Panc1 (cell line): ENCODE measurements around the gene LINGO1. TPM values are rescaled to one million over a fixed set of nuclear protein-coding genes. Genes with fewer than 3 reads are reported as not detected.

Experiments
- ATAC-seq: fragments of 200-7000 bp; cut with Tn5 transposase; 2 replicates; pipeline ENCODE4 v1.9.1; 2020; ENCODE audit warnings: mild to moderate bottlenecking, moderate library complexity
- BruUV-seq: library from RNA; stranded (reverse); fragments of 400-500 nt; replicated peaks from 2 replicates; lab custom pipeline; 2021; lab: Mats Ljungman, UMichigan
- CTCF ChIA-PET: fragments of 300-600 bp; sonication (Branson Sonifier 250); formaldehyde crosslinking; loops from one replicate; lab custom pipeline; 2022; ENCODE audit warnings: antibody characterized with exemption; lab: Charles Lee
- POLR2A ChIA-PET: fragments of 300-600 bp; sonication (Branson Sonifier 250); formaldehyde crosslinking; loops from one replicate; lab custom pipeline; 2022; ENCODE audit warnings: antibody characterized with exemption; lab: Charles Lee
- DNase-seq: peaks from one replicate; pipeline ENCODE4 v3.0.0-alpha.2; 2010; ENCODE audit warnings: low read depth, low spot score
- H3K27ac ChIP-seq: 2 replicates; pipeline ENCODE4 v1.5.1; 2011; ENCODE audit warnings: mild to moderate bottlenecking, low read length, inconsistent platforms
- H3K27me3 ChIP-seq: fragments of 200-500 bp; sonication (Bioruptor generic); 2 replicates; pipeline ENCODE4 v1.6.0; 2014; ENCODE audit warnings: low read length, inconsistent platforms; ENCODE audit not compliant: control insufficient read depth, insufficient read depth
- H3K36me3 ChIP-seq: fragments of 200-500 bp; sonication (Bioruptor generic); 2 replicates; pipeline ENCODE4 v1.5.1; 2014; ENCODE audit warnings: inconsistent platforms, mild to moderate bottlenecking, low read length, moderate library complexity; ENCODE audit not compliant: control insufficient read depth, insufficient read depth
- H3K4me1 ChIP-seq: 2 replicates; pipeline ENCODE4 v1.5.1; 2011; ENCODE audit warnings: inconsistent platforms, mild to moderate bottlenecking, low read length, moderate library complexity; ENCODE audit not compliant: control insufficient read depth, insufficient read depth
- H3K4me3 ChIP-seq, 2 experiments: 2 replicates each; pipeline ENCODE4 v1.5.1; 2011 to 2012; ENCODE audit warnings: low read depth in 2 of 2, low read length in 2 of 2, mild to moderate bottlenecking in 2 of 2, inconsistent platforms in 1 of 2, moderate library complexity in 1 of 2
- H3K9me3 ChIP-seq: fragments of 200-500 bp; sonication (Bioruptor generic); 2 replicates; pipeline ENCODE4 v1.5.1; 2014; ENCODE audit warnings: low read depth, mild to moderate bottlenecking, inconsistent platforms, low read length, moderate library complexity; ENCODE audit not compliant: control insufficient read depth, insufficient read depth
- CTCF ChIP-seq: fragments of 450-650 bp; IDR thresholded peaks from 2 replicates; pipeline ENCODE4 v1.5.1; 2017; ENCODE audit warnings: mild to moderate bottlenecking
- POLR2AphosphoS5 ChIP-seq: IDR thresholded peaks from 2 replicates; pipeline ENCODE4 v1.6.1; 2012; ENCODE audit warnings: mild to moderate bottlenecking, low read depth, low read length, moderate library complexity
- REST ChIP-seq, 2 experiments: IDR thresholded peaks; 2 replicates each; pipeline ENCODE4 v1.6.1; 2011 to 2012; ENCODE audit warnings: low read depth in 2 of 2, control low read depth in 1 of 2, low read length in 1 of 2, mild to moderate bottlenecking in 1 of 2, moderate library complexity in 1 of 2; ENCODE audit not compliant: insufficient read depth in 1 of 2
- SIN3A ChIP-seq: IDR thresholded peaks from 2 replicates; pipeline ENCODE4 v1.6.1; 2012; ENCODE audit warnings: low read depth, mild to moderate bottlenecking, low read length, moderate library complexity, borderline replicate concordance; ENCODE audit not compliant: insufficient read depth
- TCF7L2 ChIP-seq: IDR thresholded peaks from 2 replicates; pipeline ENCODE4 v1.6.1; 2011; ENCODE audit warnings: mild to moderate bottlenecking, low read depth, low read length, inconsistent platforms
- in situ Hi-C: cut with HindIII; loops from 2 replicates; pipeline ENCODE4 v1.10.0; 2016; ENCODE audit warnings: low sequenced_read_pairs, low pct_unique_long_range_greater_than_20kb
- intact Hi-C: fragments of 100-400 bp; cut with micrococcal nuclease; formaldehyde crosslinking; loops from one replicate; pipeline ENCODE4 v1.10.0; 2022; ENCODE audit not compliant: unreplicated experiment
- total RNA-seq: library from RNA; stranded (reverse); gene quantifications from one replicate; pipeline ENCODE4 v1.2.1, GENCODE V29; 2021; ENCODE audit not compliant: unreplicated experiment

The LINGO1 gene
- total RNA-seq, 1 experiment from 2014 or later = 18.2 TPM

- POLR2A ChIA-PET = no interaction called here
- H3K4me3 ChIP-seq = no peak overlapping the region
- CTCF ChIA-PET = interaction anchor here (1.3 kb wide), 1 partner anchor 58 kb away, joined by 5 read pairs; the partner anchor contains the start of gene LINGO1
- no peak overlapping the region; the same call in 1 of the 2 replicates for H3K27ac ChIP-seq
- intact Hi-C loops = no loop called here
- no peaks in the 10 kb centered on the region for H3K9me3 ChIP-seq
- H3K27me3 ChIP-seq = no peaks in the 10 kb centered on the region
- TF ChIP-seq TCF7L2 = no peak
- TF ChIP-seq CTCF = no peak
- no peak for TF ChIP-seq SIN3A
- TF ChIP-seq REST (IDR thresholded peaks at IDR 0.05; ENCODE audit: insufficient read depth in 1 of 2, low read depth in 2 of 2, low read length in 1 of 2) = no peak
- TF ChIP-seq POLR2AphosphoS5 = no peak
- H3K4me1 ChIP-seq = peaks cover 10% of the 10 kb centered on the region
- ATAC-seq (no peak), DNase-seq (no peak)
- in situ Hi-C loops = no loop called here
- no TSS peak for BruUV-seq
- no peaks in the 10 kb centered on the region for H3K36me3 ChIP-seq
Measured at GRCh38 chr15:77574521-77575202, 58.0 kb downstream of the LINGO1 start.

- ChIA-PET CTCF (no interaction called here), POLR2A (no interaction called here)
- no peaks in the 10 kb centered on the region for H3K9me3 ChIP-seq
- H3K4me3 ChIP-seq = no peak overlapping the region
- no peak overlapping the region for H3K27ac ChIP-seq
- no peaks in the 10 kb centered on the region for H3K27me3 ChIP-seq
- H3K4me1 ChIP-seq = peaks cover 13% of the 10 kb centered on the region
- no peak for TF ChIP-seq TCF7L2
- no peak for TF ChIP-seq POLR2AphosphoS5
- no peak for TF ChIP-seq CTCF
- TF ChIP-seq SIN3A = no peak
- no peak for TF ChIP-seq REST (IDR thresholded peaks at IDR 0.05; ENCODE audit: insufficient read depth in 1 of 2, low read depth in 2 of 2, low read length in 1 of 2)
- intact Hi-C loops (no loop called here), in situ Hi-C loops (no loop called here)
- no TSS peak for BruUV-seq
- DNase-seq (no peak), ATAC-seq (no peak)
- H3K36me3 ChIP-seq = no peaks in the 10 kb centered on the region
Measured at GRCh38 chr15:77573802-77574201, 58.9 kb downstream of the LINGO1 start.
